ENCODE data around the gene PRAMEF20. TPM values are rescaled to one million over a fixed set of nuclear protein-coding genes. Genes with fewer than 3 reads are reported as not detected.
"Not testable (repeated sequence)": the region's sequence is repeated elsewhere in the genome, so short reads cannot be mapped to it uniquely, and the experiment has no call there.

PRAMEF20 gene
- total RNA-seq, 6 experiments from 2014 or later = not detected

- H3K4me1 Mint-ChIP-seq (ENCODE audit: low read depth) = no peaks in the 10 kb centered on the region
- no peak for TF ChIP-seq CTCF (IDR thresholded peaks at IDR 0.05)
- H3K27ac Mint-ChIP-seq = no peak overlapping the region
- H3K4me3 Mint-ChIP-seq = no peak overlapping the region
- no peaks in the 10 kb centered on the region for H3K36me3 Mint-ChIP-seq (ENCODE audit: low read depth)
- peaks cover 2% of the 10 kb centered on the region; the same call in 1 of the 2 replicates for H3K27me3 Mint-ChIP-seq (ENCODE audit: insufficient read depth)
- no peak for DNase-seq
- peaks cover 26% of the 10 kb centered on the region for H3K9me3 Mint-ChIP-seq
Measured at GRCh38 chr1:13407811-13408210, 2.4 kb upstream of the PRAMEF20 start.

- no peak for DNase-seq
- Mint-ChIP-seq H3K36me3 (ENCODE audit: low read depth) (no peaks in the 10 kb centered on the region), H3K9me3 (peaks cover 47% of the 10 kb centered on the region), H3K27me3 (ENCODE audit: insufficient read depth) (no peaks in the 10 kb centered on the region; the same call in none of the 2 replicates), H3K27ac (no peak overlapping the region), H3K4me3 (no peak overlapping the region), H3K4me1 (ENCODE audit: low read depth) (no peaks in the 10 kb centered on the region)
- no peak for TF ChIP-seq CTCF (IDR thresholded peaks at IDR 0.05)
Measured at GRCh38 chr1:13430495-13430894, 20.2 kb downstream of the PRAMEF20 start.

GRCh38 chr1:13432251-13432650, 22.0 kb downstream of the PRAMEF20 start:
- H3K27me3 Mint-ChIP-seq (ENCODE audit: insufficient read depth) = no peaks in the 10 kb centered on the region; the same call in 1 of the 2 replicates
- no peaks in the 10 kb centered on the region for H3K4me1 Mint-ChIP-seq (ENCODE audit: low read depth)
- no peak for TF ChIP-seq CTCF (IDR thresholded peaks at IDR 0.05)
- no peak overlapping the region for H3K27ac Mint-ChIP-seq
- H3K36me3 Mint-ChIP-seq (ENCODE audit: low read depth) = no peaks in the 10 kb centered on the region
- H3K4me3 Mint-ChIP-seq = no peak overlapping the region
- no peak for DNase-seq
- H3K9me3 Mint-ChIP-seq = peaks cover 59% of the 10 kb centered on the region

- not testable (repeated sequence) for H3K36me3 Mint-ChIP-seq (ENCODE audit: low read depth); H3K4me1 Mint-ChIP-seq (ENCODE audit: low read depth); H3K27me3 Mint-ChIP-seq (ENCODE audit: insufficient read depth); DNase-seq; H3K4me3 Mint-ChIP-seq; H3K27ac Mint-ChIP-seq
- peaks cover 73% of the 10 kb centered on the region for H3K9me3 Mint-ChIP-seq
Measured at GRCh38 chr1:13433694-13434358, 23.6 kb downstream of the PRAMEF20 start.

- DNase-seq = no peak
- H3K27ac Mint-ChIP-seq = no peak overlapping the region
- H3K4me3 Mint-ChIP-seq = no peak overlapping the region
- H3K27me3 Mint-ChIP-seq (ENCODE audit: insufficient read depth) = no peaks in the 10 kb centered on the region; the same call in 1 of the 2 replicates
- TF ChIP-seq CTCF (IDR thresholded peaks at IDR 0.05) = no peak
- H3K4me1 Mint-ChIP-seq (ENCODE audit: low read depth) = no peaks in the 10 kb centered on the region
- no peaks in the 10 kb centered on the region for H3K36me3 Mint-ChIP-seq (ENCODE audit: low read depth)
- H3K9me3 Mint-ChIP-seq = peaks cover 68% of the 10 kb centered on the region
Measured at GRCh38 chr1:13435458-13435857, 25.2 kb downstream of the PRAMEF20 start.

- peaks cover 60% of the 10 kb centered on the region for H3K9me3 Mint-ChIP-seq
- not testable (repeated sequence) for H3K27me3 Mint-ChIP-seq (ENCODE audit: insufficient read depth); DNase-seq; H3K27ac Mint-ChIP-seq; H3K36me3 Mint-ChIP-seq (ENCODE audit: low read depth); H3K4me3 Mint-ChIP-seq; H3K4me1 Mint-ChIP-seq (ENCODE audit: low read depth)
Measured at GRCh38 chr1:13439104-13439783, 29.0 kb downstream of the PRAMEF20 start.

All from HFFc6 (cell line).